Activated T-cell treated with anti-CD3 and anti-CD28 coated beads, Interleukin-2, amount 50 U/mL, for 24 hours (primary cell): ENCODE results near the gene ARL15.

Experiments used
- DNase-seq: peaks from one replicate; pipeline ENCODE4 v3.0.0-alpha.2; 2020
- H3K27ac Mint-ChIP-seq: 2 replicates; pipeline ENCODE4 v1.8.0; 2020; ENCODE audit warnings: mild to moderate bottlenecking, mixed read lengths
- H3K27me3 Mint-ChIP-seq: 2 replicates; pipeline ENCODE4 v1.8.0; 2020; ENCODE audit warnings: mixed read lengths
- H3K36me3 Mint-ChIP-seq: 2 replicates; pipeline ENCODE4 v1.8.0; 2020; ENCODE audit warnings: low read depth, mixed read lengths
- H3K4me1 Mint-ChIP-seq: 2 replicates; pipeline ENCODE4 v1.8.0; 2020; ENCODE audit warnings: low read depth, mixed read lengths
- H3K4me3 Mint-ChIP-seq: 2 replicates; pipeline ENCODE4 v1.8.0; 2020; ENCODE audit warnings: mild to moderate bottlenecking, moderate library complexity, mixed read lengths
- H3K9me3 Mint-ChIP-seq: 2 replicates; pipeline ENCODE4 v1.8.0; 2020; ENCODE audit warnings: mixed read lengths

Gene ARL15

DNA sequence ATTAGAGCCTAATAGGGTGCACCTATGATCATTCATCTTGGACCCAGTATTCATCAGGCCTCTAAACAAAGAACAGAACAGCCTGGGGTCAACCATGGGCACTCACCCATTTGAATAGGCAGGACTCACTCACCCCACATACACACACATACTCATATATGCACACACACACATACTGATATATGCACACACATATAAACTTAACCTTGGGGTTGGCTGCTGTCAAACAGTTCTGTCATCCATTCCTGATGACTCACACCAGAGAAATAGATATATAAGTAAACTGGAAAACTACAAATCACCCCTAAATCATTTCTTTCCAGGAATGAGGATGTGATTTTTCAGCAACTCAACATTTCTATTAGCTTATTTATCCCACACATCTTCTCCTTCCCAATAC lies 51.3 kb downstream of the ARL15 start:
- H3K9me3 Mint-ChIP-seq, result no peaks in the 10 kb centered on the region
- no peak for DNase-seq
- H3K27me3 Mint-ChIP-seq, result no peaks in the 10 kb centered on the region
- H3K27ac Mint-ChIP-seq, result no peak overlapping the region
- no peaks in the 10 kb centered on the region for H3K36me3 Mint-ChIP-seq
- peaks cover 45% of the 10 kb centered on the region for H3K4me1 Mint-ChIP-seq
- H3K4me3 Mint-ChIP-seq, result no peak overlapping the region

DNA sequence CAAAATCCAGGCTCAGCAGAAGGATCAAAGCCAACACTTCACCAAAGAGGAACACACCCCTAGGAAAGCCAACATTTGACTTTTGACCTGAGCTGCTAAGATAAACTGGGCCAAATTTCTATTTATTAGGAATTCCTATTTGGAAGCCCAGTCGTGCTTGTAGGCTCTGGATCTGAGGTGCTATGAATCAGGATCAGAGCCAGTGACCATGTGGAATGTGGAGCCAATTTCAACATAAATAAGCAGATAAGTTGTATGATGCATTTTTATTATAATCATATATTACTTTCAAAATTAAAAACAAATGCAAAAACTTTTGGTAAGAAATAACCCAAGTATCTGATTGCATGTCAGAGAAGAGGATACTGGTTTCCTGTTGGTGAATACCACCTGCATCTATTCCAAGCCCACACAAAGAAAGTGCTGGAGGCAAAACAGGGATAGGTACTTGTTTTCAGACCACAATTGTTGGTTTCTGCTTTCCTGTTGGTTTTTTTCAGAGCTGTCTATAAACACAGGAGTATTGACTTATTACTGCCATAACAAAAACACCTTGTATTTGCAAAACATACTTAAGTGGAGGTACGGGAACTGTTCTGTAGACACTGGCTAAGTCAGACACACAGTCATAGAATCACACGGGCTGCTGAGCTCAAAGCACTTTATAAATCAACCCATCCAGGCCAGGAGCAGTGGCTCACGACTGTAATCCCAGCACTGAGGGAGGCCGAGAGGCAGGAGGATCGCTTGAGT lies 52.8 kb downstream of the ARL15 start:
- H3K9me3 Mint-ChIP-seq, result no peaks in the 10 kb centered on the region
- H3K36me3 Mint-ChIP-seq, result no peaks in the 10 kb centered on the region
- H3K27me3 Mint-ChIP-seq, result no peaks in the 10 kb centered on the region
- no peak for DNase-seq
- no peak overlapping the region for H3K27ac Mint-ChIP-seq
- H3K4me3 Mint-ChIP-seq, result no peak overlapping the region
- peaks cover 41% of the 10 kb centered on the region for H3K4me1 Mint-ChIP-seq

- Mint-ChIP-seq H3K4me3 (no peak overlapping the region), H3K9me3 (no peaks in the 10 kb centered on the region), H3K27me3 (no peaks in the 10 kb centered on the region), H3K36me3 (no peaks in the 10 kb centered on the region), H3K4me1 (peaks cover 44% of the 10 kb centered on the region), H3K27ac (no peak overlapping the region)
- DNase-seq, result no peak
Measured at GRCh38 chr5:54254482-54255198, 55.7 kb downstream of the ARL15 start.

DNA sequence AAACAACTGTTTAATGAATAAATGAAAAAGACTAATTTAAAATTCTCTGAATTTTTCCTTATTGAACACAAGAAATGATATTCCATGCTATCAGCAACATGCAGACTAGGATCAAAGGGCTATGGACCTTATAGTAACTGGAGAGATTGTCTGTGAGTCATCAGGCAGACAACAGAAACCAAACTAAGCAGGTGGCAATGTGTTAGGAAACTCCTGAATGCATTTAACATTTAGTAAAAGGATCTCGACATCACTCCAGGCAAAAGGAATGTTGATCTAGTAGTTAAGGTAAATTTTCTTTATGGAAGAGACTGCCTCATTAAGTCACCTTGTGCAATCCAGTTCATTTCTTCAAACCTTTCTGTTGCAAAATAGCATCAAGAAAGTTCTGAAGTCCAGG lies 58.4 kb downstream of the ARL15 start:
- H3K4me3 Mint-ChIP-seq, result no peak overlapping the region
- H3K9me3 Mint-ChIP-seq, result no peaks in the 10 kb centered on the region
- peaks cover 25% of the 10 kb centered on the region for H3K4me1 Mint-ChIP-seq
- no peak for DNase-seq
- H3K36me3 Mint-ChIP-seq, result no peaks in the 10 kb centered on the region
- no peak overlapping the region for H3K27ac Mint-ChIP-seq
- H3K27me3 Mint-ChIP-seq, result no peaks in the 10 kb centered on the region

DNA sequence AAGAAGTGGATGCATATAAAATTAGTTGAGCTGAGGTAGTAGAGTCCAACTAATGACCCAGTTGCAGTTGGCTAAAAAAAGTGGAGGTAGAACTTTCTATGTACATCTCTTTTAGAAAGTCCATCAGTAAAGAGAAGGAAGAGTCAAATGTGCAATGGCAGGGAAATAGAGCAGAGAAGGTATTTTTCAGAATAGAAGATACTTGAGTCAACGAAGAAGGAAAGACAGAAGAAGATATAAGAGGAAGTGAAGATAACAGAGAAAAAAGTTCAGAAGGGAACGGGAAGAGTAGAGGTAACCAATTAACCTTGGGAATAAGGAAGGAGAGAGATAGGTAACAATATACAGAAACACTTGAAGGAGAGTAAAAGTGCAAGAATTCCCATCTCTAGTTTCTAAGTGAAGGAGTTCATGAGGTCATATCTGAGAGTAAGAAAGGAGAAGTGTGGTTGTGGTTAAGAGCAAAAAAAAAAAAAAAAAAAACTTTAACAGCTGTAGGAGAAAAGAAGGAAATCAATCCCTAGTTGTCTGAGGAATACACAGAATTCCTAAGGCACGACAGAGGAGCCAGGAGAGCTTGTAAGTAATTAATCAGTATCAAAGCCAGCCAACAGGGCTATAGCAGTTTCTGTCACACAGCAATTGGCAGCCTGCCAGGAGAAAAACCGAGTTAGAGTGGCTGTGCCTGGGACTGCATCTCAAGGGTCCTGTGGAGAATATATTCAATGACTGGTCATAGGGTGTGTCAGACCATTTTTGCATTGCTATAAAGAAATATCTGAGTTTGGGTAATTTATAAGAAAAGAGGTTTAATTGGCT lies 61.0 kb downstream of the ARL15 start:
- no peaks in the 10 kb centered on the region for H3K9me3 Mint-ChIP-seq
- peaks cover 14% of the 10 kb centered on the region for H3K4me1 Mint-ChIP-seq
- no peak overlapping the region for H3K4me3 Mint-ChIP-seq
- no peak for DNase-seq
- H3K27ac Mint-ChIP-seq, result no peak overlapping the region
- H3K27me3 Mint-ChIP-seq, result no peaks in the 10 kb centered on the region
- no peaks in the 10 kb centered on the region for H3K36me3 Mint-ChIP-seq

- DNase-seq, result no peak
- no peak overlapping the region for H3K27ac Mint-ChIP-seq
- no peaks in the 10 kb centered on the region for H3K36me3 Mint-ChIP-seq
- no peak overlapping the region for H3K4me3 Mint-ChIP-seq
- H3K4me1 Mint-ChIP-seq, result peaks cover 11% of the 10 kb centered on the region
- no peaks in the 10 kb centered on the region for H3K9me3 Mint-ChIP-seq
- H3K27me3 Mint-ChIP-seq, result no peaks in the 10 kb centered on the region
Measured at GRCh38 chr5:54247226-54247625, 63.1 kb downstream of the ARL15 start.

DNA sequence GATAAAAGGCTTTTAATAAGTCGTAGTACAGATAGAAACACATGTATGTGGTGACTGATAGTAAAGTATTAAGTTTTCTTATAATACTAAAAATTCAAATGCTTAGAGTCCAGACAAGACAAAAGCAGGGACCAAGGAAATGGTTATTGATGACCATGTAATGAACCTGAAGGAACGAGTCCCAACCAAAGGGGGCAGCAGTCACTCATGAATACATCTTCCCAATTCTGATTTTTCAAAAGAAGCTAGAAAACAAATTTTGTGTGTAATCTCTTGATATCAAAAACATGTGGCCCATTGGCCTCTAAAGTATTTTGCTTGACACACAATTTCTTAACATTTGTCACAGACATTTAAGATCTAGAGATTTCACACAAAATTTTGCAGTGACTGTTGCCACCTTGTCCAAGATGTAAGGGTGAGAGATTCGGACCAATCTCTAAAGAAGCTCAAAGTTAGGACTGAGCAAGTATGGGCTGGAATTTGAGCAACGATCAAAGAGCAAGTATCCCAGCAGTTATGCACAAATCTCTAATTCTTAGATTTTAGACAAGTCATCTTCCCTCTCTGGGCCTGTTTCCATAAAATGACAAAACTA lies 66.8 kb downstream of the ARL15 start:
- H3K9me3 Mint-ChIP-seq, result no peaks in the 10 kb centered on the region
- H3K27ac Mint-ChIP-seq, result no peak overlapping the region
- peaks cover 7% of the 10 kb centered on the region for H3K4me1 Mint-ChIP-seq
- DNase-seq, result no peak
- no peaks in the 10 kb centered on the region for H3K27me3 Mint-ChIP-seq
- H3K36me3 Mint-ChIP-seq, result no peaks in the 10 kb centered on the region
- no peak overlapping the region for H3K4me3 Mint-ChIP-seq

- H3K27me3 Mint-ChIP-seq, result no peaks in the 10 kb centered on the region
- no peak for DNase-seq
- H3K9me3 Mint-ChIP-seq, result no peaks in the 10 kb centered on the region
- peaks cover 3% of the 10 kb centered on the region for H3K36me3 Mint-ChIP-seq
- no peak overlapping the region for H3K4me3 Mint-ChIP-seq
- H3K27ac Mint-ChIP-seq, result no peak overlapping the region
- peaks cover 8% of the 10 kb centered on the region for H3K4me1 Mint-ChIP-seq
Measured at GRCh38 chr5:54242297-54242696, 68.1 kb downstream of the ARL15 start.

DNA sequence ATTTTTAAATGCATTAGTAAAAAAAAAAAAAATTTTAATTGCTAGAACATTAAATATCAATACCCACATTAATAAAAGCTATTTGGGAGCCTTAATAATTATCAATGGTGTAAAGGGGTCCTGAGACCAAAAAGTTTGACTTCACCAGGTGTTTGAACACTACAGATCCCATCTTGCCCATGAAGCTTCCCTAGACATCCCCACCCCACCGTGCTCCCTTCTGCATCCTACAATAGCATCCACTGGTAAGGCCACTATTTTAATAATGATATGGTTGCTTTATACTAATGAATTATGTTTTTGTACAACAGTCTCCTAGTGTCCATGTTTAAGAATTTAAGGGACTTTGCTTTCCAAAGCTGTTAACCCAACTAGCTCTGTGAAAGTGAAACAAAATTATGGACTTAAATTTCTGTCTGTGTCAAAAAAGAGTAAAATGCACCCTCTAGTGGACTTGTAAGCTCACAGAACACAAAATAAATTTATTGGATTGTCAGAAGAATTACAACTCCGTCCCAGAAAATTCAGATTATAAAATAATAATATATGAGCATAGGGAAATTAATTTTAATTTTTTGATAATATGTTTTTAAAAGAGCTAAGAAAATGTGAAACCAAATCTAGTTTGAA lies 76.0 kb downstream of the ARL15 start:
- no peak overlapping the region for H3K27ac Mint-ChIP-seq
- no peaks in the 10 kb centered on the region for H3K27me3 Mint-ChIP-seq
- peaks cover 9% of the 10 kb centered on the region for H3K4me1 Mint-ChIP-seq
- peaks cover 3% of the 10 kb centered on the region for H3K36me3 Mint-ChIP-seq
- no peak for DNase-seq
- H3K4me3 Mint-ChIP-seq, result no peak overlapping the region
- H3K9me3 Mint-ChIP-seq, result no peaks in the 10 kb centered on the region

GRCh38 chr5:54230936-54231685 lies 79.3 kb downstream of the ARL15 start:
- DNase-seq, result no peak
- Mint-ChIP-seq H3K27ac (no peak overlapping the region), H3K4me1 (peaks cover 8% of the 10 kb centered on the region)

DNA sequence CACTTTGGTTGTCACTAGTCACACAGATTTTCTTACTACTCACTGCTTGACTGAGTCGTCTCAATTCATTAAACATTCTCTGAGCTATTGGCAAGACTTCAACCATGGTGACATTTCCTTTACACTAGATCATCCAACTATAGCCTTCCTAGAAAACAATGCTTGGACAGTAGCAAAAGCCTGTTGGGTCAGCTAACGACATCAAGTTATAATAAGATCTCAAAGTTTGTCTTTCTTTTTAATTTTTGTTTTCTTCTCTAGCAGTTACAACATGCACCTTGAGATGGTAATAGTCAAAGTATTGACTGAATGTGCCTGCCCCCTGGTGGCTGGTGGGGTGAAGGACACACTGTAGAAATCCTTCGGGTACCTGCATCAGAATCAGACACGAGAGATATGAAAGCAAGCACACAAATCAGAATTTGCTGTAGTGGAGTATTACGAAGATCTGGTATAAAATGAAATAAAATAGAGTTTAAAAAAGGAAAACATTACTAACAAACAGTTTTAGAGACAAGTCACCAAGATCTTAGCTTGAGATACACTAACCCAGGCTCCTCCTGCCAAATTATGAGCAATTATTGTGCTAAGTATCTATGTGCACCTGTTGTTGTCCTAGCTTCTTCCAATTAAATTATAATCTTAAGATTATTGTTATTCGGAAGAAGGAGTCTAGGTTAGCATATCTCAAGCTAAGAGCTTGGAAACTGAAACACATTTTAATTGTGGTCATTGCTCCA lies 81.2 kb downstream of the ARL15 start:
- no peaks in the 10 kb centered on the region for H3K9me3 Mint-ChIP-seq
- peak; percentile 79 for DNase-seq
- no peak overlapping the region for H3K4me3 Mint-ChIP-seq

More at GRCh38 chr5:54230936-54231685, 79.3 kb downstream of the ARL15 start:
- Mint-ChIP-seq H3K36me3 (no peaks in the 10 kb centered on the region), H3K4me3 (no peak overlapping the region), H3K27me3 (no peaks in the 10 kb centered on the region), H3K9me3 (no peaks in the 10 kb centered on the region)

DNA sequence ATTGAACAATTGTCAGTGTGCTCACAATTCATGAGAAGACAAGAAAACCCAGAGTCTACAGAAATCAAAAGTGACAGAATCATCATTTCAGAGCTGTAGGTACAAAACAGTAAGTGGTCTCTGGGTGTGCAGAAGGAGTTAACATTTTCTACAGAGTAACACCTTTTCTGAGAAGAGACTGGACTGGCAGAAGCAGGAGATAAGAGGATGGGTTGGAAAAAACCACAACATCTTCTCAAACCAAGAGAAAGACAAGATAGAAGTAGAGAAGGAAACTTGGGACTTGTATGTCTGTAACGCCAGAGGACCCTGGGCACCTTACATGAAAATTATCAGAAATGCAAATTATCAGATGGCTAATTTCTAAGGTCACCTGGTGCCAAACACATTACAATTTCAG lies 82.6 kb downstream of the ARL15 start:
- Mint-ChIP-seq H3K36me3 (no peaks in the 10 kb centered on the region), H3K27ac (no peak overlapping the region), H3K4me1 (peaks cover 7% of the 10 kb centered on the region), H3K4me3 (no peak overlapping the region), H3K9me3 (no peaks in the 10 kb centered on the region), H3K27me3 (no peaks in the 10 kb centered on the region)
- DNase-seq, result no peak

More for the DNA sequence above, 81.2 kb downstream of the ARL15 start:
- H3K36me3 Mint-ChIP-seq, result no peaks in the 10 kb centered on the region
- H3K4me1 Mint-ChIP-seq, result peaks cover 5% of the 10 kb centered on the region
- H3K27ac Mint-ChIP-seq, result no peak overlapping the region
- no peaks in the 10 kb centered on the region for H3K27me3 Mint-ChIP-seq

DNA sequence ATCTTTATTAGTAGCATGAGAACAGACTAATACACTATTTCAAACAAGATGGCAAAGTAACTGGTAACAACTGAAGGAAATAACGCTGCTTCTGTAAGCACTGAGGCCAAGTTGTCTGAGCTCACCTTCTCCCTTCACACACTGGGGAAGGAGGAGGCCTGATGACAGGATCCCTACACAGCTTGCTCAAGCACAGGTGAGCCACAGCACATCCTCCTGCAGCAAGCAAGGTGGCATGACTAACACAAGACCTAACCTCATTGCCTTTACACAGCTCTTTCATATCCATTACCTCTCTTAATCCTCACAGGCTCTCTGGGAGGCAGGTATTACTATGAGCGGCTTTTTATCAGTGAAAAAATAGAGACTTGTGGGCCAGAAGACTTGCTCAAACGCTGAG lies 83.3 kb downstream of the ARL15 start:
- H3K27me3 Mint-ChIP-seq, result no peaks in the 10 kb centered on the region
- H3K27ac Mint-ChIP-seq, result no peak overlapping the region
- no peak overlapping the region for H3K4me3 Mint-ChIP-seq
- H3K4me1 Mint-ChIP-seq, result peaks cover 7% of the 10 kb centered on the region
- no peaks in the 10 kb centered on the region for H3K9me3 Mint-ChIP-seq
- no peaks in the 10 kb centered on the region for H3K36me3 Mint-ChIP-seq
- no peak for DNase-seq
